HG03575 (cell line): ENCODE data around the gene DUSP3.
"Not testable (repeated sequence)": the region's sequence is repeated elsewhere in the genome, so short reads cannot be mapped to it uniquely, and the experiment has no call there.

Experiments used
- ATAC-seq: cut with Tn5 transposase; IDR thresholded peaks from one replicate; pipeline ENCODE4 v1.9.1; 2021; ENCODE audit not compliant: unreplicated experiment, insufficient number of reproducible peaks, low FRiP score; ENCODE audit errors: extremely low read depth

Gene DUSP3

GRCh38 chr17:43805117-43805516, 26.3 kb upstream of the DUSP3 start:
- ATAC-seq: no peak

GRCh38 chr17:43803758-43804157, 25.0 kb upstream of the DUSP3 start:
- ATAC-seq: no peak

- ATAC-seq: no peak
Observed at GRCh38 chr17:43801844-43802243, 23.1 kb upstream of the DUSP3 start.

- ATAC-seq: no peak
Observed at GRCh38 chr17:43800736-43801135, 22.0 kb upstream of the DUSP3 start.

GRCh38 chr17:43799047-43799446, 20.3 kb upstream of the DUSP3 start:
- ATAC-seq: no peak

GRCh38 chr17:43798024-43798423, 19.2 kb upstream of the DUSP3 start:
- ATAC-seq: not testable (repeated sequence)

- not testable (repeated sequence) for ATAC-seq
Observed at GRCh38 chr17:43792668-43793067, 13.9 kb upstream of the DUSP3 start.

GRCh38 chr17:43791589-43791988, 12.8 kb upstream of the DUSP3 start:
- no peak for ATAC-seq

GRCh38 chr17:43790311-43790940, 11.6 kb upstream of the DUSP3 start:
- no peak for ATAC-seq

- ATAC-seq: no peak
Observed at GRCh38 chr17:43789482-43789881, 10.7 kb upstream of the DUSP3 start.

GRCh38 chr17:43788540-43788939, 9.8 kb upstream of the DUSP3 start:
- ATAC-seq: no peak

- no peak for ATAC-seq
Observed at GRCh38 chr17:43787728-43788127, 9.0 kb upstream of the DUSP3 start.

GRCh38 chr17:43784628-43785101, 5.9 kb upstream of the DUSP3 start:
- ATAC-seq: no peak

- ATAC-seq: no peak
Observed at GRCh38 chr17:43784068-43784467, 5.3 kb upstream of the DUSP3 start.

GRCh38 chr17:43782913-43783680, 4.3 kb upstream of the DUSP3 start:
- no peak for ATAC-seq

GRCh38 chr17:43780135-43780534, 1.4 kb upstream of the DUSP3 start, which contains the start of gene CFAP97D1:
TSS of gene CFAP97D1 (plus strand) at chr17:43780435. CDS start at chr17:43780463, 28 bp downstream.
- no peak for ATAC-seq

- ATAC-seq: no peak
Observed at GRCh38 chr17:43779145-43780125, 658 bp upstream of the DUSP3 start.

GRCh38 chr17:43774304-43775250, 4.2 kb downstream of the DUSP3 start:
- ATAC-seq: no peak
